Right lobe of liver (tissue), 6 donors: Measurements from ENCODE around the gene EXD2. TPM values are rescaled to one million over a fixed set of nuclear protein-coding genes. Genes with fewer than 3 reads are reported as not detected.

Experiments
- ATAC-seq, 4 donors: fragments of 200-7000 bp; cut with Tn5 transposase; one replicate each; pipeline ENCODE4 v1.9.1; 2020; ENCODE audit warnings: mild to moderate bottlenecking in 4 of 4, moderate library complexity in 4 of 4
- DNase-seq, 3 donors: peaks; one replicate each; pipeline ENCODE4 v3.0.0-alpha.2; 2020
- H3K27ac ChIP-seq, 3 donors: fragments of 200-600 bp; one replicate each; pipeline ENCODE4 v1.8.0; 2022
- H3K27me3 ChIP-seq, 2 donors: fragments of 200-600 bp; one replicate each; pipeline ENCODE4 v1.8.0; 2022
- H3K36me3 ChIP-seq, 4 donors: fragments of 200-600 bp; sonication (generic) in 1 of 4; one replicate each; pipeline versions ENCODE4 v1.5.1 to v1.8.0; 2017 to 2022; ENCODE audit warnings: control low read depth in 1 of 4
- H3K4me1 ChIP-seq, 4 donors: fragments of 200-600 bp; sonication (generic) in 1 of 4; one replicate each; pipeline versions ENCODE4 v1.5.1 to v1.8.0; 2017 to 2022; ENCODE audit warnings: control low read depth in 1 of 4
- H3K4me3 ChIP-seq, 3 donors: fragments of 200-600 bp; one replicate each; pipeline ENCODE4 v1.8.0; 2022
- H3K9me3 ChIP-seq, 4 donors: fragments of 200-600 bp; sonication (generic) in 1 of 4; one replicate each; pipeline versions ENCODE4 v1.5.1 to v1.8.0; 2017 to 2022; ENCODE audit warnings: control low read depth in 1 of 4
- CTCF ChIP-seq, 4 donors: fragments of 200-600 bp in 3 of 4; fragments of 450-650 bp in 1 of 4; IDR thresholded peaks; one replicate each; pipeline versions ENCODE4 v1.5.1 to v1.8.0; 2016 to 2022; ENCODE audit warnings: antibody characterized with exemption in 4 of 4, mild to moderate bottlenecking in 2 of 4
- POLR2A ChIP-seq: fragments of 450-650 bp; IDR thresholded peaks from one replicate; pipeline ENCODE4 v1.6.1; 2017; ENCODE audit warnings: antibody characterized with exemption, mild to moderate bottlenecking
- WGBS: methylation state at CpG from one replicate; pipeline ENCODE4 v1.1.6; 2018; ENCODE audit warnings: low coverage, low lambda C conversion rate; ENCODE audit not compliant: insufficient coverage; ENCODE audit errors: missing lambda C conversion rate; 5-methylcytosine and 5-hydroxymethylcytosine counted together
- intact Hi-C, 2 donors: fragments of 100-400 bp; cut with DNase I; formaldehyde crosslinking; loops; one replicate each; pipeline versions ENCODE4 v1.11.2 to v1.14.1; 2022
- total RNA-seq, 6 experiments: library from RNA; depleted of rRNA in 2 of 6; stranded (reverse); fragments of >200 nt in 2 of 6; fragmentation: NEBNext Ultra II Directional in 3 of 6; extraction: Animal tissue kit (Norgen Biotek cat#: 25700) in 3 of 6; gene quantifications; one replicate each; pipeline versions ENCODE4 v1.1.0 to v1.2.4, GENCODE V29; 2016 to 2023
- donor health status: DM: no; HTN: yes; CAD: no.
- donor health status: DM: no; HTN: no; CAD: no.
- donor health status: DM: no; HTN: no; CAD: no.
- donor health status: DM: no; HTN: yes; CAD: no.
- donor health status: DM: no; HTN: yes; CAD: no.

Gene EXD2
- total RNA-seq, 6 experiments from 2014 or later, result 7.4 to 10.4 (median 8.2) TPM

GRCh38 chr14:69151458-69152180 lies 39.7 kb upstream of the EXD2 start:
- WGBS, result 0% methylated on average over 13 of the region's 57 CpGs
- Histone ChIP-seq H3K9me3 (no peaks in the 10 kb centered on the region), H3K36me3 (peaks cover 0 to 4% (median 0%) of the 10 kb centered on the region in 4 donors), H3K27me3 (no peaks in the 10 kb centered on the region), H3K4me3 (peak overlapping the region; percentile 87 to 91 (median 88)), H3K4me1 (peaks cover 0 to 15% (median 6%) of the 10 kb centered on the region in 4 donors), H3K27ac (peak overlapping the region; percentile 90 to 94 (median 90))
- intact Hi-C loops, result no loop called here
- DNase-seq (peak; percentile 77 to 82 (median 81)), ATAC-seq (peak; percentile 67 to 70 (median 68))
- TF ChIP-seq CTCF (IDR thresholded peaks at IDR 0.05), result peak in 3 of 4 donors; percentile 46 to 51 (median 49)
- no peak for TF ChIP-seq POLR2A

GRCh38 chr14:69152181-69152901 lies 39.0 kb upstream of the EXD2 start:
- no peaks in the 10 kb centered on the region for H3K27me3 ChIP-seq
- TF ChIP-seq POLR2A (no peak), CTCF (IDR thresholded peaks at IDR 0.05) (no peak)
- peaks cover 0 to 15% (median 6%) of the 10 kb centered on the region in 4 donors for H3K4me1 ChIP-seq
- H3K9me3 ChIP-seq, result no peaks in the 10 kb centered on the region
- DNase-seq (peak in 2 of 3 donors; percentile 46 to 55), ATAC-seq (peak; percentile 17 to 37 (median 30))
- H3K36me3 ChIP-seq, result peaks cover 0 to 4% (median 0%) of the 10 kb centered on the region in 4 donors
- intact Hi-C loops, result no loop called here
- H3K4me3 ChIP-seq, result peak overlapping the region; percentile 87 to 91 (median 88)
- H3K27ac ChIP-seq, result peak overlapping the region; percentile 90 to 94 (median 90)
- WGBS, result 0% methylated on average over 24 of the region's 38 CpGs

- H3K4me1 ChIP-seq, result peaks cover 0 to 15% (median 6%) of the 10 kb centered on the region in 4 donors
- ATAC-seq (no peak), DNase-seq (peak; percentile 96 to 98 (median 97))
- no peaks in the 10 kb centered on the region for H3K9me3 ChIP-seq
- peaks cover 0 to 4% (median 0%) of the 10 kb centered on the region in 4 donors for H3K36me3 ChIP-seq
- 0% methylated on average over 5 of the region's 26 CpGs for WGBS
- intact Hi-C loops, result no loop called here
- peak within 1 kb of the TSS; percentile 87 to 91 (median 88) for H3K4me3 ChIP-seq
- no peak for TF ChIP-seq CTCF (IDR thresholded peaks at IDR 0.05)
- no peak for TF ChIP-seq POLR2A
- no peaks in the 10 kb centered on the region for H3K27me3 ChIP-seq
- peak within 1 kb of the TSS; percentile 90 to 94 (median 90) for H3K27ac ChIP-seq
These were observed 38.5 kb upstream of the EXD2 start, which contains the start of gene DCAF5 for GRCh38 chr14:69152902-69153151. Gene DCAF5, minus strand, starts transcription at chr14:69153119. Its CDS starts 141 bp downstream, at chr14:69152978.

GRCh38 chr14:69153152-69153872 lies 38.0 kb upstream of the EXD2 start:
- DNase-seq (no peak), ATAC-seq (peak; percentile 88 to 96 (median 92))
- Histone ChIP-seq H3K27ac (peak overlapping the region; percentile 80 to 94 (median 90)), H3K36me3 (peaks cover 0 to 4% (median 0%) of the 10 kb centered on the region in 4 donors), H3K4me3 (peak overlapping the region; percentile 87 to 91 (median 88)), H3K27me3 (no peaks in the 10 kb centered on the region), H3K4me1 (peaks cover 0 to 15% (median 6%) of the 10 kb centered on the region in 4 donors), H3K9me3 (no peaks in the 10 kb centered on the region)
- under 1% methylated on average over 18 of the region's 72 CpGs for WGBS
- intact Hi-C loops, result no loop called here
- TF ChIP-seq POLR2A (peak; percentile 88), CTCF (IDR thresholded peaks at IDR 0.05) (peak in 1 of 4 donors; percentile 11)
